Endothelial cell of umbilical vein (primary cell): ENCODE data around the gene ALS2. TPM values are rescaled to one million over a fixed set of nuclear protein-coding genes. Genes with fewer than 3 reads are reported as not detected.

Experiments
- BruUV-seq: library from RNA; stranded (reverse); fragments of 400-500 nt; replicated peaks from 2 replicates; lab custom pipeline; 2021; lab: Mats Ljungman, UMichigan
- CTCF ChIA-PET: fragments of 300-600, 350-600 bp; sonication (Branson Sonifier 250); formaldehyde crosslinking; loops from one replicate; lab custom pipeline; 2021; ENCODE audit warnings: antibody characterized with exemption, inconsistent platforms; lab: Charles Lee
- POLR2A ChIA-PET: fragments of 300-600, 350-600 bp; sonication (Branson Sonifier 250); formaldehyde crosslinking; loops from one replicate; lab custom pipeline; 2021; ENCODE audit warnings: antibody characterized with exemption, inconsistent platforms; lab: Charles Lee
- DNase-seq: peaks from one replicate; pipeline ENCODE4 v3.0.0-alpha.2; 2011; ENCODE audit warnings: low read depth, low spot score
- FAIRE-seq: peaks from 2 replicates; lab custom pipeline; 2011; peaks lifted over from hg19 to GRCh38; lab: Jason Lieb, UNC
- H2AFZ ChIP-seq: 2 replicates; pipeline ENCODE4 v1.6.0; 2012; ENCODE audit warnings: low read depth, low read length, control low read depth, inconsistent platforms
- H3K27ac ChIP-seq: 2 replicates; pipeline ENCODE4 v1.5.1; 2011; ENCODE audit warnings: low read depth, mild to moderate bottlenecking, control low read depth, low read length, moderate library complexity; ENCODE audit not compliant: insufficient read depth
- H3K27me3 ChIP-seq, 2 experiments: 2 replicates each; pipeline versions ENCODE4 v1.6.0 to v1.6.1; 2011; ENCODE audit warnings: low read length in 2 of 2, mixed read lengths in 1 of 2; ENCODE audit not compliant: control insufficient read depth in 2 of 2, insufficient read depth in 2 of 2
- H3K36me3 ChIP-seq, 2 experiments: 2 replicates in 1 of 2; 3 replicates in 1 of 2; pipeline ENCODE4 v1.5.1; 2011; ENCODE audit warnings: low read length in 2 of 2, mild to moderate bottlenecking in 1 of 2, moderate library complexity in 1 of 2; ENCODE audit not compliant: control insufficient read depth in 2 of 2, insufficient read depth in 2 of 2; ENCODE audit errors: extremely low read depth in 1 of 2
- H3K4me1 ChIP-seq: 3 replicates; pipeline ENCODE4 v1.5.1; 2011; ENCODE audit warnings: mild to moderate bottlenecking, low read length; ENCODE audit not compliant: control insufficient read depth, insufficient read depth; ENCODE audit errors: extremely low read depth
- H3K4me2 ChIP-seq: 2 replicates; pipeline ENCODE4 v1.6.1; 2011; ENCODE audit warnings: low read length, control low read depth, mixed read lengths; ENCODE audit not compliant: insufficient read depth
- H3K4me3 ChIP-seq, 3 experiments: fragments of 200-600 bp in 1 of 3; sonication (generic), shearing (Covaris generic) in 1 of 3; replicated peaks in 1 of 3; 2 replicates each; pipeline ENCODE4 v1.5.1; 2011 to 2016; ENCODE audit warnings: control low read depth in 3 of 3, low read length in 3 of 3, mild to moderate bottlenecking in 2 of 3, inconsistent platforms in 1 of 3, low read depth in 1 of 3, moderate library complexity in 1 of 3; ENCODE audit not compliant: insufficient read depth in 1 of 3
- H3K79me2 ChIP-seq: 2 replicates; pipeline ENCODE4 v1.6.0; 2012; ENCODE audit warnings: low read length, inconsistent platforms; ENCODE audit not compliant: control insufficient read depth, insufficient read depth
- H3K9ac ChIP-seq: replicated peaks from 2 replicates; pipeline ENCODE3; 2011; ENCODE audit warnings: low read length, control low read depth; ENCODE audit not compliant: insufficient read depth; ENCODE audit errors: extremely low read depth
- H3K9me1 ChIP-seq: replicated peaks from 3 replicates; pipeline ENCODE4 v1.6.0; 2011; ENCODE audit warnings: mild to moderate bottlenecking, low read length; ENCODE audit not compliant: control insufficient read depth, insufficient read depth; ENCODE audit errors: extremely low read depth
- H3K9me3 ChIP-seq: replicated peaks from 2 replicates; pipeline ENCODE4 v1.5.1; 2012; ENCODE audit warnings: low read length, inconsistent platforms; ENCODE audit not compliant: control insufficient read depth, insufficient read depth
- H4K20me1 ChIP-seq: replicated peaks from 2 replicates; pipeline ENCODE3; 2011; ENCODE audit warnings: mild to moderate bottlenecking, low read length; ENCODE audit not compliant: control insufficient read depth, insufficient read depth; ENCODE audit errors: extremely low read depth
- CTCF ChIP-seq, 2 donors: IDR thresholded peaks; 1 replicate in 1 of 2; 2 replicates in 1 of 2; pipeline ENCODE4 v1.5.1; 2011; ENCODE audit warnings: low read length in 2 of 2, mild to moderate bottlenecking in 2 of 2, moderate library complexity in 2 of 2, control low read depth in 1 of 2, inconsistent platforms in 1 of 2, low read depth in 1 of 2; ENCODE audit not compliant: insufficient read depth in 1 of 2; ENCODE audit errors: extremely low read depth in 1 of 2
- EZH2 ChIP-seq: IDR thresholded peaks from 2 replicates; pipeline ENCODE4 v1.6.1; 2012; ENCODE audit warnings: borderline replicate concordance, low read depth, mild to moderate bottlenecking, moderate library complexity, low read length, inconsistent platforms; ENCODE audit not compliant: severe bottlenecking
- FOS ChIP-seq: IDR thresholded peaks from 2 replicates; pipeline ENCODE4 v1.6.1; 2011; ENCODE audit warnings: mild to moderate bottlenecking, low read length, moderate library complexity, borderline replicate concordance; ENCODE audit not compliant: insufficient read depth
- GATA2 ChIP-seq: IDR thresholded peaks from 2 replicates; pipeline ENCODE4 v1.7.0; 2011; ENCODE audit warnings: low read depth, mild to moderate bottlenecking, moderate library complexity, mixed read lengths, low read length; ENCODE audit not compliant: insufficient read length, insufficient read depth
- JUN ChIP-seq: IDR thresholded peaks from 2 replicates; pipeline ENCODE4 v1.6.1; 2011; ENCODE audit warnings: borderline replicate concordance, low read depth; ENCODE audit not compliant: insufficient read length, insufficient read depth
- MAX ChIP-seq: IDR thresholded peaks from 2 replicates; pipeline ENCODE4 v1.6.1; 2011; ENCODE audit not compliant: insufficient read depth, insufficient read length
- MYC ChIP-seq: IDR thresholded peaks from one replicate; pipeline ENCODE4 v1.6.1; 2011; ENCODE audit warnings: mild to moderate bottlenecking, low read depth, low read length
- POLR2A ChIP-seq: IDR thresholded peaks from 2 replicates; pipeline ENCODE4 v1.6.1; 2012; ENCODE audit warnings: low read depth, mild to moderate bottlenecking, control low read depth, low read length
- POLR2AphosphoS5 ChIP-seq: IDR thresholded peaks from 2 replicates; pipeline ENCODE4 v1.6.1; 2012; ENCODE audit warnings: low read depth, mild to moderate bottlenecking, control low read depth, low read length, moderate library complexity; ENCODE audit not compliant: insufficient read depth
- dilution Hi-C: fragments of 300-500 bp; cut with MboI; formaldehyde crosslinking; loops from one replicate; pipeline ENCODE4 v1.15.0; 2019; ENCODE audit warnings: low sequenced_read_pairs; ENCODE audit not compliant: extremely low pct_ligation_motif_present
- intact Hi-C: fragments of 100-400 bp; cut with micrococcal nuclease; formaldehyde crosslinking; loops from one replicate; pipeline ENCODE4 v1.10.0; 2022
- polyA plus RNA-seq, 4 experiments: library from polyadenylated mRNA; depleted of rRNA in 3 of 4; stranded (reverse) in 3 of 4; unstranded in 1 of 4; fragments of >200 nt; gene quantifications; 2 replicates each; pipeline versions ENCODE4 v1.2.1 to v1.2.3, GENCODE V29; 2011 to 2012; ENCODE audit warnings: missing spikeins in 1 of 4
- total RNA-seq: library from RNA; stranded (reverse); gene quantifications from 2 replicates; pipeline ENCODE4 v1.2.3, GENCODE V29; 2021

The ALS2 gene
- total and polyA plus RNA-seq, 2 donors (not counting 3 experiments of a cell fraction or from before 2014, with no cell fraction given), result 13.1 to 36.1 TPM

- FAIRE-seq (no peak), DNase-seq (no peak)
- H3K27me3 ChIP-seq, result no peaks in the 10 kb centered on the region
- intact Hi-C loops (no loop called here), dilution Hi-C loops (no loop called here)
- no peak overlapping the region for H3K27ac ChIP-seq
- CTCF ChIA-PET, result no interaction called here
- peaks cover 74% of the 10 kb centered on the region for H3K79me2 ChIP-seq
- no peak overlapping the region for H2AFZ ChIP-seq
- H4K20me1 ChIP-seq, result no peaks in the 10 kb centered on the region
- H3K4me1 ChIP-seq, result peaks cover 23% of the 10 kb centered on the region
- no peak for TF ChIP-seq MYC
- no peak for TF ChIP-seq FOS
- TF ChIP-seq MAX, result no peak
- TF ChIP-seq POLR2A, result no peak
- no peaks in the 10 kb centered on the region for H3K36me3 ChIP-seq
- POLR2A ChIA-PET, result no interaction called here
- H3K4me2 ChIP-seq, result no peak overlapping the region
- H3K4me3 ChIP-seq, result no peak overlapping the region
- H3K9me1 ChIP-seq, result no peaks in the 10 kb centered on the region
- no peak overlapping the region for H3K9ac ChIP-seq
- no TSS peak for BruUV-seq
- no peaks in the 10 kb centered on the region for H3K9me3 ChIP-seq
Observed at GRCh38 chr2:201773990-201774389, 6.7 kb downstream of the ALS2 start.

GRCh38 chr2:201769666-201770373 is 10.9 kb downstream of the ALS2 start:
- peaks cover 2 to 6% of the 10 kb centered on the region in 2 experiments for H3K36me3 ChIP-seq
- H3K4me2 ChIP-seq, result peak overlapping the region; percentile 19
- H2AFZ ChIP-seq, result no peak overlapping the region
- TF ChIP-seq POLR2AphosphoS5 (no peak), POLR2A (no peak), MAX (no peak), FOS (no peak), MYC (no peak), JUN (no peak), CTCF (IDR thresholded peaks at IDR 0.05; ENCODE audit: extremely low read depth in 1 of 2, insufficient read depth in 1 of 2, low read depth in 1 of 2, low read length in 2 of 2) (no peak), EZH2 (no peak), GATA2 (no peak)
- dilution Hi-C loops (no loop called here), intact Hi-C loops (no loop called here)
- no TSS peak for BruUV-seq
- DNase-seq (peak; percentile 74), FAIRE-seq (peak; percentile 21)
- no peaks in the 10 kb centered on the region for H3K27me3 ChIP-seq
- H3K9me1 ChIP-seq, result no peaks in the 10 kb centered on the region
- H3K4me3 ChIP-seq, result no peak overlapping the region
- no peak overlapping the region for H3K27ac ChIP-seq
- H3K9me3 ChIP-seq, result no peaks in the 10 kb centered on the region
- ChIA-PET POLR2A (interaction anchor here (1.0 kb wide), 1 partner anchor 8 kb away, joined by 3 read pairs; no protein-coding TSS in a partner anchor), CTCF (interaction anchor here (1.0 to 2.6 kb wide), 3 partner anchors 9 to 318 kb away, joined by 4 to 14 read pairs (median 5); partner anchors contain the start of genes ALS2, STRADB and TRAK2)
- H3K4me1 ChIP-seq, result peaks cover 8% of the 10 kb centered on the region
- H3K79me2 ChIP-seq, result peaks cover 36% of the 10 kb centered on the region
- peaks cover 3% of the 10 kb centered on the region for H4K20me1 ChIP-seq
- H3K9ac ChIP-seq, result no peak overlapping the region
